ENCODE results near the gene POU3F1.

The POU3F1 gene

DNA sequence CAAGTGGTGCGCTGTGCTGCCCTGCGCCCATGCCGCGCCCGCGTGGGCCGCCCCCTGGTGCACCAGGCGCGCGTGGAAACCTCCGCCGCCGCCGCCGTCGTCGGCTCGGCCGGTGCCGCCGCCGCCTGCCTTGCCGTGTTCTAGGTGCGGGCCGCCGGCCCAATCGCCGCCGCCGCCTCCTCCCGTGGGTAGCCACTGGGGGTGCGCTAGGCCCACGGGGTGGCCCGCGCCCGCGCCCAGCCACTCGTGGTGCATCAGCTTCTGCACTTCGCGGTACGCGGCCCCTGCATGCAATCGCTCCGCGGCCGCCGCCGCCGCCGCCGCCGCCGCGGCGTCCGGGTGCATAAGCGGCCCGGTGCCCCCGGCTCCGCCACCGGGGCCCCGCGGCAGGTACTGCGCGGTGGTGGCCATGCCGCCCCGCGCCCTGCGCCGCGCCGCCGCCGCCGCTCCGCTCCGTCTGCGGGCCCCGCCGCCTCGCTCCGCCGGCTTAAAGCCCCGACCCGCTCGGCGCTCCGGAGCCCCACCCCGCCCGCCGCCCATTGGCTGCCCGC is at the start of gene POU3F1:
Gene POU3F1, minus strand, starts transcription at position 461 of the 551 bp plus-strand sequence. Its CDS starts 50 bp downstream, at position 411.
- no peak for DNase-seq (ENCODE audit: low spot score)

GRCh38 chr1:38095454-38095931 is 48.9 kb upstream of the POU3F1 start:
- no peak for DNase-seq (ENCODE audit: low spot score)

DNA sequence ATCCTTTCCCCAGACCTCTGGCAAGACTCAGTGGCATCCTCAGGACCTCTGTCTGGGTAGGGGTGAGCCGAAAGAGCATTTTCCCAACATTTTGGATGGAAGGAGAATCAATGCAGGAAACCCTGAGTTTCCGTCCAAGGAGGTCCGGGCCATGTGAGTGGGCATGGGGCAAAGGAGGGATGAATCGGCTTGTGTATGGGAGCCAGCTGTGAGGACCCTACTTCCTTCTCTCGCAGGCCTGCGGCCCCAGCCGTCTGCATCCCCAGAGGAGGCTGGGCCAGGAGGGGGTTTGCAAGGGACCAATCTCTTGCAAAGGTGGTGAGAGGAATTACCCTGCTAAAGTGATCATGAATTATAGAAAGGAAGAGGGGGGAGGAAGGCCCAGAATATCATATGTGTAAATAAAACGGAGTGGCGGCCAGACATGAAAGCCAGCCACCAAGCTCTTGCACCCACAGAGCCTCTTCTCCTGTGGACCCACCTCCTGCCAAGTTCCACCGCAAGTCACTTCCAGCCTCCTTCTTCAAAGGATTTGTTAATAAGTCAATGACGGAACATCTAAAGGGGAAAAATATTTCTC is 48.2 kb upstream of the POU3F1 start:
- DNase-seq (ENCODE audit: low spot score) = no peak

DNA sequence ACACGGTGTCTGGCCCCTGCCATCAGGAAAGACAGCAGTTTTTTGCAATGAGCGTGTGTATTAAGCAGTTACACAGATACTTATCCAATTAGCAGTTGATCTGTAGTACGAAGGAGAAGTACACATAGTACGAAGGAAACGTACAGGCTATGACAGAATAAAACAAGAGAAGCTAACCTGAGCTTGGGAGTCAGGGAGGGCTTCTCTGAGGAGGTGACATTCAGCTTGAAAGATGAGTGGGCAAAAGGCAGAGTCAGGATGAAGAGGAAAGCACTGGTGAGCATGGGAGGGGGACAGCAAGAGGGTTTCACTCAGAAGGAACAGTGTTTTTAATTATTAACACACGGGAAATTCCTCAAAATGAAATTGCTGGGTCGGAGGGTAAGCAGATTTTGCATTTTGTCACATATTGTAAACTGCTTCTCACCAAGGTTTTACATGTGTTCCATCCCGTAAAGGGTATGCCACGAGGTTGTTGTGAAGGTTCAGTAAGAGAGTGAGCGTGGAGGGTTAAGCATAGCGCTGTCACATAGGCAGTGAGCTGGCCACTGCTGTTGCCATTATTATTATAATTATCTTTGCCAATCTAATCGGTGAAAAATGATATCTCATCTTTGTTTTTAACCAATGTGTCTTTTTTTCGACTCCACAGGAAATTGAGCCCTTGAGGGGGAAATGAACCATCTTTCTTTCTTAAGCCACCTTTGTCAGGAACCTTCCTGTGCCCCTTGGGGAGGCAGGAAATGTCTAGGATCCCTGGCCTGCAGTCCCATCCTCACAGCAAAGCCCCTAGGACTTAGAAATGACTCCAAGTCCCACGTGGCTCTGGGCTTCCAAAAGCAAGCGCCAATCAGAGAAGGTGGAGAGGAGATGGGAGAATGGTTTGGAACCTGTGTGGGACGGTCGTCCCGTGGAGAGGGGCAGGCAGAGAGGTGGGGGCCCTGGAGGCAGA is 47.3 kb upstream of the POU3F1 start:
- DNase-seq (ENCODE audit: low spot score) = no peak

DNA sequence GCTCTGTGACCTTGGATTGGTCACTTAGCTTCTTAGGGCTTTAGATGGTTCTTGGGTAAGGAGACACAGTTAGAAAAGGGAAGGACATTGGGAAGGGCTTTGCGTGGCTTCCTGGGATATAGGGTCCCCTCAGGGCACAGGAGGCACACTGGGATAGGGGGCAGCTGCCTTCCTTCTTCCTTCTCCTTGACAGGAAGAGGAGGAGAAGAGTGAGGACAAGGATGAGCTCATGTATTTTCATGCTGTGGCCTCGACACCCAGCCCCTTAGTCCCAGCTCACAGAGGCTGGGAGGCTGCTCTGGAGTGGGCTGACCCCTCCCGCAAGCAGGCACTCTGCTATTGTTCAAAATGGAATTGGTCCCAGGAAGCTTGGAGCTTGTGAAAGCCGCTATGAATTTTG is 45.7 kb upstream of the POU3F1 start:
- DNase-seq (ENCODE audit: low spot score) = peak; percentile 3

DNA sequence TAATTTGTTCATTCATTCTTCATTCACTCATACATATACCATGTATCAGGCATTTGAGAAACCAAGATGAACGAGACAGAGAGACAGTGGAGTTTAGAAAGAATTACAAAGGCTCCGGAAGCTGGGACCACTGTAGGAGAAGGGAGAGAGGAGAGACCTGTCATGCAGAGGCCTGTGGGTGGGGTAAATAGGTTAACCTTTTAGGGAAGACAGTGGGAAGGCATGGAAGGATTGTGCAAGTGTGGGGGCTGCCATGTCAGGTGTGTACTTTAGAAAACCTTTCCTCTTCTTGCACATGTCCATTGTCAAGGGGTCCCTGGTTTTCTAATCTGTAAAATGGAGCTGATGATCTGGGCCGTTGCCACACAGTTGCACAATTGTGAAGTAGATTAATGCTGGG is 44.2 kb upstream of the POU3F1 start:
- DNase-seq (ENCODE audit: low spot score) = no peak

DNA sequence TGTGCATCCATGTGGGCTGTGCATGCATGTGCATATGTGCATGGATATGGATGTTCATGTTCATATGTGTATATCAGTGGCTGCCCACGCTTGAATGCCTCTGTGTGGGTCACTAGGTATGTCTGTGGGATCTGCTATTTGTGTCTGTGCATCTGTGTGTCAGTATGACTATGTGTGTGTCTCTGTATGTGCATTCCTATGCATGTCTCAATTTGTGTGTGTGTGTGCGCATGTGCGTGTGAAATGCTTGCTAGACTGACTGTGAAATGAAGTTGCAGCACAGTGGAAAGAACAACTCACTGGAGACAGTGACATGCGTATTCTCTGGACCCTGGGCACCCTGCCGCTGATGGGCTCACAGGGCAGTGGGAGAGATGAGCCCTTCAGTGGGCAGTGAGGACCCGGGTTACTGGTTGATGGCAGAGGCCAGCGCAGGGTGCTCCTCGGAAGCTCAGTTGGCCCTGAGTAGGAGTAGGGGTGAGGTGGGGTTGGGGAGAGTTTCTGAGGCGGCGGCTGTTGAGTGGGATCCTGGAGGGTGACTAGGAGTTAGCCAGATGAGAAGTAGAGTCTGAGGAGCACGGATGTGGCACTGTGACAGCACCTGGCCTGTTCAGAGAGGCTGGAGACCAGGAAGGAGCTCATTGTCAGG is 43.2 kb upstream of the POU3F1 start:
- DNase-seq (ENCODE audit: low spot score) = no peak

- DNase-seq (ENCODE audit: low spot score) = no peak
Observed at GRCh38 chr1:38088791-38089190, 42.2 kb upstream of the POU3F1 start.

DNA sequence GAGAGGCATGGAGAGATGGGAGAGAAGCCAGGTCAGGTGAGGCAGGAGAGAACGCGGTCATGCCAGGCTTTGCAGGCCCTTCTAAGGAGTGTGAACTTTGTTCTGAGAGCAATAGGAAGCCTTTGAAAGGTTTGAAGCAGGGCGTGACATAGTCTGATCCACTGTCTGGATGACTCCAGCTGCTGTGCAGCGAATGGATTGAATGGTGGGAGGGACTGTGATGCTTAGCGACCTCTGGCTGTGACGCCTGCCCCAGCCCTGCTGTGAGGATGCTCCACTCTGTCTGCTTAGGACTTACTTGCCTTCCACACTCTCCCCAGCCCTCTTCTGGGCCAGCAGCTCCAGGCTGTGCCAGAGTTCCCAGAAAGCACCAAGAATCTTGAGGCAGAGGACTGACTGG is 41.8 kb upstream of the POU3F1 start:
- no peak for DNase-seq (ENCODE audit: low spot score)

GRCh38 chr1:38087676-38088075 is 41.1 kb upstream of the POU3F1 start:
- DNase-seq (ENCODE audit: low spot score) = no peak

DNA sequence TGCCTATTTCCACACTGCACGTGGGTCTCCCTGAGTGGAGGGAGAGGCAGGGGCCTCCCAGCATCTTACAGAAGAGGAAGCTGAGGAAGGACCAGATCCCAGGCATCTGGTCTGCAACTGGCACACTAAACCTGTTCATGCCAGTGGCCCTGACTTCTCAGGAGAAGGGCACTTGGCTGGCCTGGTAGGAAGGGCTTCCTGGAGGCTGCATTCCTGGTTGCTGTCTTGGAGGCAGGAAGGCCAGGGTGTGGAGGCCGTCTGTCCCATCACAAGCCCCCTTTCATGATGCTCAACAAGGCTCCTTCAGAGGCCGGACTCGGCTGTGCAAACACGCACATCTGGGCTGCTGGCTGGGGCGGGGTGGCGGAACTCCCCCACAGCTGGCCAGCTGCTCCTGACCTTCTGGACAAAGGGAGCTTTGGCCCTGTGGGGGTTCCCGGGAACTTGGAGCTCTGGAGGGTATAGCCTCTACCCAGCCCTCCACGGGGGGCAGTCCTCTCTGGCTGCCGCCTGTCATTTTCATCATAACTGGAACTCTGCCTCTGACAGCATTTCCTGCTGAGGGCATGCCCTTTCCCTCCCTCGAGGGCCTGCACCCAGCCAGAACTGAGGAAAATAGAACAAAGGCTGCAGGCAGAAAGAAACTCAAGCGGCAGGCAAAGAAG is 39.2 kb upstream of the POU3F1 start:
- no peak for DNase-seq (ENCODE audit: low spot score)

GRCh38 chr1:38084700-38085099 is 38.1 kb upstream of the POU3F1 start:
- no peak for DNase-seq (ENCODE audit: low spot score)

GRCh38 chr1:38084113-38084512 is 37.5 kb upstream of the POU3F1 start:
- no peak for DNase-seq (ENCODE audit: low spot score)

DNA sequence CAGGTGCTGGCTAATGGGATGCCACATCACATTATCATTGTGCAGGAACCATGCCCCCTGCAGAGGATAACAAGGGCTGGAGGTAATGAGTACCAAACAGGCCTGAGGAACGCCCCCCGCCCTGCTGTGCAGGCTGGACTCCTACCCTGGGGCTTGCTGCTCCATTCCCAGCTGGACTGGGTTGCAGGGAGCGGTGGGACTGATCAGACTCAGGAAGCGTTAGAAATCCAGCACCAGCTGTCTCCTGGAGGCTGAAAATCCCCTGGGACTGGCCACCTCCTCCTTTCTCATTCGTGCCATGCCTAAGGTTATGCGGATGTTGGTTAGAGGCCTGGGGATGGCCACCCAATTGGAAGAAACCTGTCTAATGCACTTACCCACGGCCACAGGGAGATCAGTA is 36.9 kb upstream of the POU3F1 start:
- no peak for DNase-seq (ENCODE audit: low spot score)

- no peak for DNase-seq (ENCODE audit: low spot score)
Observed at GRCh38 chr1:38082769-38083263, 36.2 kb upstream of the POU3F1 start.

DNA sequence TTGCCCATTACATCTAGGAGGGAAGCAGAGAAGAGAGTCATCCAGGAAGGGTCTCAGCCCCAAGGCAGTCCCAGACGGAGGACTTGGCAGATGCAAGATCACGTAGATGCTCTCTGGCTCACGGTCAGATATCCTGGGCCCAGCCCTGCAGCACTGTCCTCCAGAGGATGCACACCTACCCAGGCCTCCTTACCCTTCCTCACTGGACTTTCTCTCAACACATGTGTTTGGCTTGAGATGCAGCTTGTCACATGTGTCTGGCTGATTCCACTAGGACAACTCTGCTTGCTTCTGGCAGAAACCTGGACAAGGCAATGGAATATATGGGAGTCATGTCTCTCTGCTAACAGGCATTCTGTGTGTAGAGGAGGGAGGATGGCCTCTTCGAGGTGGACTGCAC is 32.4 kb upstream of the POU3F1 start:
- no peak for DNase-seq (ENCODE audit: low spot score)

- DNase-seq (ENCODE audit: low spot score) = no peak
Observed at GRCh38 chr1:38077523-38078147, 31.0 kb upstream of the POU3F1 start.

DNA sequence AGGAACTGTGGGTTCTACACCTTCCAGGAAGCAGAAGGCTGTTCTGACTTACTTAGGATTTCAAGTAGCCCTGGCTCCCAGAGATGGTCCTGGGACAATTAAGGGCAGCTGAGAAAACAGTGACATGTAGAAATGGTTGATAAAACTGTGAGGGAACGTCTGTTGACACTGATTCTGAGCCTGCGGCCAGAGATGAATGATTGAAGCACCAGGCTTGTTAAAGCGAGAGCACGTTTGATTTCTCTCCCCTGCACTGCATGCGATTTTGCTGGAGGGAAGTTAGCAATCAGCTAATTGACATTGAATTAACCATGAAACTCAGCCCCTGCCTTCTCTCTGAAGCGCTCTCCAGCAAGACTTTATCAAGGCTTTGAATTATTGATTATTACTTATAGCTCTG is 29.9 kb upstream of the POU3F1 start:
- no peak for DNase-seq (ENCODE audit: low spot score)

DNA sequence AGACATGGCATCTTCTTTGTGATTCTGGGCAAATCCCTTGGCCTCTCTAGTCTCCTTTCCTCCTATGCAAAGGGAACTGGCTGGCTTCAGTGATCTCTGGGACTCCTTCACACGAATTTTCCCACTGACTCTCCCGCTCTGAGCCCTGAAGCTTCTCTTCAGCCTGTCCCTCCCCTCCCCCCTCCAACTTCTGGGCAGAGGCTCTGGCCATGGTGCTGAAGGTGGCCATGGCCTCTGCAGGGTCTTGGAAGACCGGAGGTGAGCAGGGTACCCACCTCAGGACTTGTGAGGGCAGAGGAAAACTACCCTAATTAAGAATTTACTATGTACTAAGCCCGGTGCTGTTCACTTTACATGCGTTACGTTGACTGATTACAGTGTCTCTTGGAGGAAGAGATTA is 29.4 kb upstream of the POU3F1 start:
- DNase-seq (ENCODE audit: low spot score) = no peak

GRCh38 chr1:38075191-38075590 is 28.6 kb upstream of the POU3F1 start:
- no peak for DNase-seq (ENCODE audit: low spot score)

DNA sequence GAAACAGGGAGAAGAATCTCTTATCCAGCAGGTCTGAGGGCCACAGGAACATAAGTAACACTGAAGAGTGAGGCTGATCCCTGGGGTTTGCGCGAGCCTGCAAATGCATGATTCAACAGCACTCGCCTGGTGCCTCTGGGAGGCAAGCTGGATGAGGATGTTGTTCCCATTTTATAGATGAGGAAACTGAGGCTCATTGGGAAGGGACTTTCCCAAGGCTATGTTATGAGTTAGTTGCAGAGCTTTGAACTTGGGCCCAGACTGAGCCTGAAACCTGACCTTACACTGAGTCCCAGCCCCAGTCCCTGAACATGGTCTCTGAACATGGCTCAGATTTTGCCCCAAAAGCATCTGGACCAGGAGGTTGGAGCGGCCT is 27.7 kb upstream of the POU3F1 start:
- DNase-seq (ENCODE audit: low spot score) = no peak

All from cerebellar cortex (tissue), 1 donor.